ENCODE measurements around the gene APOBEC3G. TPM values are rescaled to one million over a fixed set of nuclear protein-coding genes. Genes with fewer than 3 reads are reported as not detected.
"Not testable (repeated sequence)": the region's sequence is repeated elsewhere in the genome, so short reads cannot be mapped to it uniquely, and the experiment has no call there.

The APOBEC3G gene
- total RNA-seq, 1 donor from 2014 or later = 4.2 TPM

DNA sequence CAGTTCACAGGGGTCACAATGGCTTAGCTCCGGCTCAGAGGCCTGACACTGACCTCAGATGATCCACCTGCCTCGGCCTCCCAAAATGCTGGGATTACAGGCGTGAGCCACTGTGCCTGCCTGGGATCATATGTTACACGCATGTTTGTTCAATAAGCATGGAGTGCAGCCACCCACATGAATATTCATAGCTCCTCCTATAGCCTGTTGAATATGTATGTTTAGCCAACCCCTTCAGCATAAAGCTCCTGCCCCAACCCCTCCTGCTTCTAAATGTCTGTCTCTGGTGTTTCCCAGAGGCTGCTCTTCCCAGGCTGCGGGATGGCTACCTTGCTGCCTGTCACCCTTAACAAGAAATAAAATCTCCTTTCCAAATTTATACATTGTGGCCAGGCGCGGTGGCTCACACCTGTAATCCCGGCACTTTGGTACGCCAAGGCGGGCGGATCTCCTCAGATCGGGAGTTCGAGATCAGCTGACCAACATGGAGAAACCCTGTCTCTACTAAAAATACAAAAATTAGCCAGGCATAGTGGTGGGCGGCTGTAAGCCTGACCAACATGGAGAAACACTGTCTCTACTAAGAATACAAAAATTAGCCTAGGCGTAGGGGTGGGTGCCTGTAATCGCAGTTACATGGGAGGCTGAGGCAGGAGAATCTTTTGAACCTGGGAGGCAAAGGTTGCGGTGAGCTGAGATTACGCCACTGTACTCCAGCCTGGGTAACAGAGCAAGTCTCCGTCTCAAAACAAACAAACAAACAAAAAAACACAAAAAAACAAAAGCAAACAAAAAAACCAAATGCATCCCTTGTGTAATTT, 37.6 kb upstream of the APOBEC3G start:
- Histone ChIP-seq H3K9me3 (replicated peaks) (no peaks in the 10 kb centered on the region), H3K4me1 (peaks cover 17% of the 10 kb centered on the region), H3K27me3 (ENCODE audit: low read depth) (no peaks in the 10 kb centered on the region), H3K4me3 (peak overlapping the region; percentile 77), H3K36me3 (no peaks in the 10 kb centered on the region), H3K27ac (replicated peaks) (peak overlapping the region; percentile 89)
- DNase-seq = no peak
- TF ChIP-seq, protein P1, sequence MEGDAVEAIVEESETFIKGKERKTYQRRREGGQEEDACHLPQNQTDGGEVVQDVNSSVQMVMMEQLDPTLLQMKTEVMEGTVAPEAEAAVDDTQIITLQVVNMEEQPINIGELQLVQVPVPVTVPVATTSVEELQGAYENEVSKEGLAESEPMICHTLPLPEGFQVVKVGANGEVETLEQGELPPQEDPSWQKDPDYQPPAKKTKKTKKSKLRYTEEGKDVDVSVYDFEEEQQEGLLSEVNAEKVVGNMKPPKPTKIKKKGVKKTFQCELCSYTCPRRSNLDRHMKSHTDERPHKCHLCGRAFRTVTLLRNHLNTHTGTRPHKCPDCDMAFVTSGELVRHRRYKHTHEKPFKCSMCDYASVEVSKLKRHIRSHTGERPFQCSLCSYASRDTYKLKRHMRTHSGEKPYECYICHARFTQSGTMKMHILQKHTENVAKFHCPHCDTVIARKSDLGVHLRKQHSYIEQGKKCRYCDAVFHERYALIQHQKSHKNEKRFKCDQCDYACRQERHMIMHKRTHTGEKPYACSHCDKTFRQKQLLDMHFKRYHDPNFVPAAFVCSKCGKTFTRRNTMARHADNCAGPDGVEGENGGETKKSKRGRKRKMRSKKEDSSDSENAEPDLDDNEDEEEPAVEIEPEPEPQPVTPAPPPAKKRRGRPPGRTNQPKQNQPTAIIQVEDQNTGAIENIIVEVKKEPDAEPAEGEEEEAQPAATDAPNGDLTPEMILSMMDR (IDR thresholded peaks at IDR 0.05; ENCODE audit: borderline replicate concordance) = no peak
- intact Hi-C loops (cut with micrococcal nuclease) = no loop called here

DNA sequence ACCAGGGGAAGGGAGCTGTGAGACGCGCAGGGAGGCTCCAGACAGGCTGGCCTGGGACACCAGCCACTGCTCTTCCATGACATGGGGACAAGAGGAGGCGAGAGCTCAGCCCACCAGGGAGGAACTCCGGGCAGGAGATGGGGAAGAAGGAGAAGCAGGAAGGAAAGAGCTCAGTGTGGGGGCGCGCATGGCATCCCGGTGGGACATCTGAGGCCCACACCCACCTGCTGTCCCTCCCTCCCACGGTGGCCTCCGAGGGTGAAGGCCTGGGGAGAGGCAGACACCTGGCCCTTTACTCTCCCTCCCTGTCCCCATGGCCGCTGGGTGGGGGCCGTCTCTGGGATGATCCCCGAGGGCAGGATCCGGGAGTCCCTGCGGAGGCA, 36.9 kb upstream of the APOBEC3G start:
- peak overlapping the region; percentile 89 for H3K27ac ChIP-seq (replicated peaks)
- H3K27me3 ChIP-seq (ENCODE audit: low read depth); H3K9me3 ChIP-seq (replicated peaks); intact Hi-C loops (cut with micrococcal nuclease); H3K36me3 ChIP-seq; DNase-seq: not testable (repeated sequence)
- H3K4me1 ChIP-seq = peaks cover 17% of the 10 kb centered on the region
- peak overlapping the region; percentile 77 for H3K4me3 ChIP-seq

DNA sequence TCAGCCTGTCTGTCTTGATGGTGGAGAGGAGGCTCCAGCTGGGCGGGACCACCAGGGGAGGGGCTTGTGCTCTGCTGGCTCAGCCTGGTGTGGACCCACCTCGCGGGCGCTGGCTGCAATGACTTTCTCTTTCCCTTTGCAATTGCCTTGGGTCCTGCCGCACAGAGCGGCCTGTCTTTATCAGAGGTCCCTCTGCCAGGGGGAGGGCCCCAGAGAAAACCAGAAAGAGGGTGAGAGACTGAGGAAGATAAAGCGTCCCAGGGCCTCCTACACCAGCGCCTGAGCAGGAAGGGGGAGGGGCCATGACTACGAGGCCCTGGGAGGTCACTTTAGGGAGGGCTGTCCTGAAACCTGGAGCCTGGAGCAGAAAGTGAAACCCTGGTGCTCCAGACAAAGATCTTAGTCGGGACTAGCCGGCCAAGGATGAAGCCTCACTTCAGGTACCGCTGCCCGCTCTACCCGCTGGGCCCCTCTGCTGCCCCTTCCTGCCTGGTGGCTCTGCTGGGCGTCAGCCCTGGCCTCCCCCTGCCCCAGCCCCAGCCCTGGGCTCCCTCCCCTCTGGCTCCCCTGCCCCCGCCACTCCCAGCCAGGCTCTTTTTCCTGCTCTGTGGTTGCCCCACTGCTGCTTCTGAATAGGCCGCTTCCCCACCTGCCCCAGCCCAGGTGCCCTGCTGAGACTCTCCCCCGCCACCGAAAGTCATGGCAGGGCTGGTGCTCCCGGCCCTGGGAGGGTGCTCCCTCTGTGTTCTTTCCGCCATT, 36.4 kb upstream of the APOBEC3G start, which contains the start of gene APOBEC3F:
APOBEC3F (plus strand) TSS at position 327 of the 759 bp plus-strand sequence; CDS start at position 424, 97 bp downstream.
- Histone ChIP-seq H3K4me1 (peaks cover 17% of the 10 kb centered on the region), H3K27ac (replicated peaks) (peak within 1 kb of the TSS; percentile 89), H3K4me3 (peak within 1 kb of the TSS; percentile 77)
- H3K9me3 ChIP-seq (replicated peaks); intact Hi-C loops (cut with micrococcal nuclease); H3K36me3 ChIP-seq; H3K27me3 ChIP-seq (ENCODE audit: low read depth): not testable (repeated sequence)
- TF ChIP-seq, protein P1 (IDR thresholded peaks at IDR 0.05; ENCODE audit: borderline replicate concordance) = peak; percentile 24
- DNase-seq = peak; percentile 46

DNA sequence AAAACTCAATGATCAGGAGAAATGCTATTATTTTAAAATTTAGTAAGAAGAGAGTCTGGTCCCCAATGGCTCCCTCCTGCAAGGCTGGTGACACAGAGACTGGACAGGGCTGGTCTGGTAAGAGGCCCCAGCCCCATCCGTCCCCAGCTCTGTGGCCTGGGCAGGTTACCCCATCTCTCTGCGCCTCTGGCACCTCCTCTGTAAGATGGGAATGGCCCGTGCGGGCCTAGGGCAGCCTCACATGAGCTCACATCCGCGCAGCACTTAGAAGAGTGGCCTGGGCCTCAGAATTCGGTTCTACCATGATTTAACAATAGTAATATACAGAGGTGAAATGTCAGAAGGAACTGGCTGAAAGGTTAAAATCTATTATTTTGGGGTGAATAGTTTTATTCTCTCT, 35.2 kb upstream of the APOBEC3G start:
- intact Hi-C loops (cut with micrococcal nuclease) = no loop called here
- H3K4me3 ChIP-seq = peak overlapping the region; percentile 77

DNA sequence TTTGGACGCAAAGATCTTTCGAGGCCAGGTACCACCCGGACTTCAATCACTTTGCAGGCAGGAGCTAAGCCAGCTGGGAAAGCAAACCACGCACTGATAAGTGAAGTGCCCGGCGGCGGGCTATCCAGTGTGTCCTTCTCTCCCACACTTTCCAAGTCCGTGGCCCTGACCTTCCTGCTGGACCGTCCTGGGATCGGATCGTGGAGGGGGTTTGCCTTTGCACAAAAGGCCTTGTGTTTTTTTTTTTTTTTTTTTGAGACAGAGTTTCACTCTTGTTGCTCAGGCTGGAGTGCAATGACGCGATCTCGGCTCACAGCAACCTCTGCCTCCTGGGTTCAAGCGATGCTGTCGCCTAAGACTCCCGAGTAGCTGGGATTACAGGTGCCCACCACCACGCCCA, 34.0 kb upstream of the APOBEC3G start:
- H3K9me3 ChIP-seq (replicated peaks); intact Hi-C loops (cut with micrococcal nuclease); DNase-seq; H3K27ac ChIP-seq (replicated peaks); H3K4me3 ChIP-seq; H3K36me3 ChIP-seq; H3K27me3 ChIP-seq (ENCODE audit: low read depth): not testable (repeated sequence)
- H3K4me1 ChIP-seq = peaks cover 17% of the 10 kb centered on the region

More for the DNA sequence above, 35.2 kb upstream of the APOBEC3G start:
- TF ChIP-seq, protein P1 (IDR thresholded peaks at IDR 0.05; ENCODE audit: borderline replicate concordance) = no peak
- no peaks in the 10 kb centered on the region for H3K27me3 ChIP-seq (ENCODE audit: low read depth)
- H3K4me1 ChIP-seq = peaks cover 17% of the 10 kb centered on the region
- H3K9me3 ChIP-seq (replicated peaks) = no peaks in the 10 kb centered on the region
- DNase-seq = no peak
- no peaks in the 10 kb centered on the region for H3K36me3 ChIP-seq
- H3K27ac ChIP-seq (replicated peaks) = no peak overlapping the region

DNA sequence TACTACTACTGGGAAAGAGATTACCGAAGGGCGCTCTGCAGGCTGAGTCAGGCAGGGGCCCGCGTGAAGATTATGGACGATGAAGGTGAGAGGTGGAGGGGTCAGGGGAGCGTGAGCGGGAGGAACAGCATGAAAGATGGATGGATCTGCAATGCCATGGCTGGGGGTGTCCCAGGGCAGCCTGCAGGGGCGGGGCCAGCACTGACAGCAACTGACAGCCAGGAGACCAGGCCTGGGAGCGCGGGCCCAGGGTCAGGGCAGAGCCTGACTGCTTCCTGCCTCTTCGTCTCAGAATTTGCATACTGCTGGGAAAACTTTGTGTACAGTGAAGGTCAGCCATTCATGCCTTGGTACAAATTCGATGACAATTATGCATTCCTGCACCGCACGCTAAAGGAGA, 31.9 kb upstream of the APOBEC3G start:
- H3K4me1 ChIP-seq = peaks cover 14% of the 10 kb centered on the region
- intact Hi-C loops (cut with micrococcal nuclease); H3K36me3 ChIP-seq; DNase-seq; H3K27me3 ChIP-seq (ENCODE audit: low read depth); H3K9me3 ChIP-seq (replicated peaks); H3K27ac ChIP-seq (replicated peaks); H3K4me3 ChIP-seq: not testable (repeated sequence)

DNA sequence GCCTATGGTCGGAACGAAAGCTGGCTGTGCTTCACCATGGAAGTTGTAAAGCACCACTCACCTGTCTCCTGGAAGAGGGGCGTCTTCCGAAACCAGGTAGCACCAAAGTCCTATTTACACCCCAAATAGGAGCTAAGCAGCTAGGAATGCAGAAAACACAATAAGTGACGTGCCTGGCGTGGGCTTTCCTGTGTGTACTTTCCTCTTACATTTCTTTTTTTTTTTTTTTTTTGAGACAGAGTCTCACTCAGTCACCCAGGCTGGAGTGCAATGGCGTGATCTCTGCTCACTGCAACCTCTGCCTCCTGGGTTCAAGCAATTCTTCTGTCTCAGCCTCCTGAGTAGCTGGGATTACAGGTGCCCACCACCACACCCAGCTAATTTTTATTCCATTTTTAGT, 27.6 kb upstream of the APOBEC3G start:
- intact Hi-C loops (cut with micrococcal nuclease); H3K27me3 ChIP-seq (ENCODE audit: low read depth); H3K4me3 ChIP-seq; DNase-seq; H3K27ac ChIP-seq (replicated peaks); H3K36me3 ChIP-seq; H3K4me1 ChIP-seq; H3K9me3 ChIP-seq (replicated peaks): not testable (repeated sequence)

DNA sequence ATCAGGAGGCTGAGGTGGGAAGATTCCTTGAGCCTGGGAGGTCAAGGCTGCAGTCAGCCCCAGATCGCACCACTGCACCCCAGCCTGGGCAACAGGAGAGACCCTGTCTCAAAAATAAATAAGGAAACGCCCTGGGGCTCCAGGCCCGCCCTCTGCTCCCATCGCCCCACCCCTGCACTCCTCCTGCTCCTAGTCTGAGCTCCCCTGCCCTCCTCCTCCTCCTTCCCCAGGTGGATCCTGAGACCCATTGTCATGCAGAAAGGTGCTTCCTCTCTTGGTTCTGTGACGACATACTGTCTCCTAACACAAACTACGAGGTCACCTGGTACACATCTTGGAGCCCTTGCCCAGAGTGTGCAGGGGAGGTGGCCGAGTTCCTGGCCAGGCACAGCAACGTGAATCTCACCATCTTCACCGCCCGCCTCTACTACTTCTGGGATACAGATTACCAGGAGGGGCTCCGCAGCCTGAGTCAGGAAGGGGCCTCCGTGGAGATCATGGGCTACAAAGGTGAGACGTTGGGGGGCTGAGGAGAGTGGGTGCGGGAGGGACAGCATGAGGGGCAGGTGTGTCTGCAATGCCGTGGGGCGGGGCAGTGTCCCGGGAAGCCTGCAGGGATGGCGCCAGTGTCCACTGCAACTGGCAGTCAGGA, 25.1 kb upstream of the APOBEC3G start:
- H3K9me3 ChIP-seq (replicated peaks); DNase-seq; H3K27ac ChIP-seq (replicated peaks); H3K27me3 ChIP-seq (ENCODE audit: low read depth); intact Hi-C loops (cut with micrococcal nuclease); H3K4me3 ChIP-seq; H3K4me1 ChIP-seq; H3K36me3 ChIP-seq: not testable (repeated sequence)
